ENCODE results near the gene KCTD11. TPM values are rescaled to one million over a fixed set of nuclear protein-coding genes. Genes with fewer than 3 reads are reported as not detected.

Gene KCTD11
- total RNA-seq, 1 experiment from 2014 or later, result 5.1 TPM

GRCh38 chr17:7340179-7340578 lies 11.8 kb upstream of the KCTD11 start:
- no peak overlapping the region for H3K4me3 ChIP-seq (ENCODE audit: low read depth, low read length)
- no peak for DNase-seq
- no TSS peak for BruUV-seq (replicated peaks)
- TF ChIP-seq CTCF (IDR thresholded peaks at IDR 0.05; ENCODE audit: insufficient read depth in 1 of 2, low read depth in 1 of 2, low read length in 1 of 2, severe bottlenecking in 1 of 2, unreplicated experiment in 1 of 2), result no peak
- no peaks in the 10 kb centered on the region for H3K27me3 ChIP-seq (replicated peaks; ENCODE audit: control insufficient read depth, insufficient read depth, low read length)
- Mint-ChIP-seq H3K4me1 (ENCODE audit: low read depth, unreplicated experiment) (peaks cover 6% of the 10 kb centered on the region), H3K27me3 (ENCODE audit: insufficient read depth, unreplicated experiment) (peaks cover 3% of the 10 kb centered on the region), H3K4me3 (ENCODE audit: unreplicated experiment) (no peak overlapping the region), H3K36me3 (ENCODE audit: insufficient read depth, unreplicated experiment) (peaks cover 11% of the 10 kb centered on the region), H3K27ac (ENCODE audit: unreplicated experiment) (no peak overlapping the region), H3K9me3 (ENCODE audit: unreplicated experiment) (no peaks in the 10 kb centered on the region)
- no peaks in the 10 kb centered on the region for H3K9me3 ChIP-seq
- H3K4me1 ChIP-seq, result no peaks in the 10 kb centered on the region
- no peaks in the 10 kb centered on the region for H3K36me3 ChIP-seq (ENCODE audit: control insufficient read depth, insufficient read depth, low read length)
- intact Hi-C loops (cut with micrococcal nuclease; ENCODE audit: unreplicated experiment), result no loop called here
- ChIA-PET POLR2A (no interaction called here), CTCF (no interaction called here)

- Histone ChIP-seq H3K4me3 (ENCODE audit: low read depth, low read length) (no peak overlapping the region), H3K27me3 (replicated peaks; ENCODE audit: control insufficient read depth, insufficient read depth, low read length) (no peaks in the 10 kb centered on the region), H3K4me1 (no peaks in the 10 kb centered on the region), H3K36me3 (ENCODE audit: control insufficient read depth, insufficient read depth, low read length) (no peaks in the 10 kb centered on the region), H3K9me3 (no peaks in the 10 kb centered on the region)
- DNase-seq, result no peak
- no TSS peak for BruUV-seq (replicated peaks)
- CTCF ChIA-PET, result no interaction called here
- Mint-ChIP-seq H3K9me3 (ENCODE audit: unreplicated experiment) (no peaks in the 10 kb centered on the region), H3K4me1 (ENCODE audit: low read depth, unreplicated experiment) (peaks cover 6% of the 10 kb centered on the region), H3K36me3 (ENCODE audit: insufficient read depth, unreplicated experiment) (peaks cover 15% of the 10 kb centered on the region), H3K27ac (ENCODE audit: unreplicated experiment) (no peak overlapping the region), H3K4me3 (ENCODE audit: unreplicated experiment) (no peak overlapping the region), H3K27me3 (ENCODE audit: insufficient read depth, unreplicated experiment) (peaks cover 3% of the 10 kb centered on the region)
- intact Hi-C loops (cut with micrococcal nuclease; ENCODE audit: unreplicated experiment), result no loop called here
- no peak for TF ChIP-seq CTCF (IDR thresholded peaks at IDR 0.05; ENCODE audit: insufficient read depth in 1 of 2, low read depth in 1 of 2, low read length in 1 of 2, severe bottlenecking in 1 of 2, unreplicated experiment in 1 of 2)
- POLR2A ChIA-PET, result no interaction called here
Measured at GRCh38 chr17:7341842-7342241, 10.1 kb upstream of the KCTD11 start.

GRCh38 chr17:7343250-7343649 lies 8.7 kb upstream of the KCTD11 start:
- Mint-ChIP-seq H3K27ac (ENCODE audit: unreplicated experiment) (no peak overlapping the region), H3K4me3 (ENCODE audit: unreplicated experiment) (no peak overlapping the region), H3K9me3 (ENCODE audit: unreplicated experiment) (no peaks in the 10 kb centered on the region), H3K36me3 (ENCODE audit: insufficient read depth, unreplicated experiment) (peaks cover 16% of the 10 kb centered on the region), H3K27me3 (ENCODE audit: insufficient read depth, unreplicated experiment) (peaks cover 3% of the 10 kb centered on the region), H3K4me1 (ENCODE audit: low read depth, unreplicated experiment) (peaks cover 6% of the 10 kb centered on the region)
- no TSS peak for BruUV-seq (replicated peaks)
- no peaks in the 10 kb centered on the region for H3K9me3 ChIP-seq
- H3K4me3 ChIP-seq (ENCODE audit: low read depth, low read length), result no peak overlapping the region
- intact Hi-C loops (cut with micrococcal nuclease; ENCODE audit: unreplicated experiment), result no loop called here
- POLR2A ChIA-PET, result no interaction called here
- DNase-seq, result no peak
- no peaks in the 10 kb centered on the region for H3K27me3 ChIP-seq (replicated peaks; ENCODE audit: control insufficient read depth, insufficient read depth, low read length)
- CTCF ChIA-PET, result interaction anchor here (1.2 to 1.9 kb wide), 3 partner anchors 14 to 297 kb away, joined by 4 to 5 read pairs (median 4); partner anchors contain the start of genes NEURL4 and SLC2A4
- H3K4me1 ChIP-seq, result no peaks in the 10 kb centered on the region
- no peaks in the 10 kb centered on the region for H3K36me3 ChIP-seq (ENCODE audit: control insufficient read depth, insufficient read depth, low read length)
- TF ChIP-seq CTCF (IDR thresholded peaks at IDR 0.05; ENCODE audit: insufficient read depth in 1 of 2, low read depth in 1 of 2, low read length in 1 of 2, severe bottlenecking in 1 of 2, unreplicated experiment in 1 of 2), result no peak

Measured in Caco-2 (cell line).